Activated CD8-positive, alpha-beta memory T cell treated with anti-CD3 and anti-CD28 coated beads for 1 hour (primary cell): ENCODE measurements around the gene CNTNAP3.
"Not testable (repeated sequence)": the region's sequence is repeated elsewhere in the genome, so short reads cannot be mapped to it uniquely, and the experiment has no call there.

Experiments used
- DNase-seq, 2 donors: peaks; one replicate each; pipeline ENCODE4 v3.0.0-alpha.2; 2020; ENCODE audit warnings: low read depth in 1 of 2; ENCODE audit errors: extremely low read depth in 1 of 2

Gene CNTNAP3

DNA sequence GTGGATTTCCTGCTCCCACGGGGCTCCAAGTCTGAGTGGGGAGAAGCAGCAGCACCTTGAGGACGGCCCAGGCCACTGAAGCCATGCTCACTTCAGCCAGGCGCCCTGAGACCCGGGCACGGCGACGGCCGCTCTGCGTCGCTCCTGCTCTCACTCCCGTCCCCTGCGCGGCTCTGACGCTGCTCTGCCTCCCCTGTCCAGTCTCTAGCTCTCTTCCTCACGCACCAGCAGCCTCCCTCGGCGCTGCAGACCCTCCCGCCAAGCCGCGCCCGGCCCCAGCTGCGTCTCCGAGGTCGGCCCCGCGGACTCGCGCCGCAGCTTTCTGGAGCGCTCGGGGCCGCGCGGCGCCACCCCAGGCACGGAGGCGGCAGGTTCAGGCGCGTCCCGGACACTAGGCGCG lies at the start of gene CNTNAP3:
CNTNAP3 (minus strand) TSS at position 188 of the 400 bp plus-strand sequence; CDS start at position 85, 103 bp downstream.
- DNase-seq, result not testable (repeated sequence)

DNA sequence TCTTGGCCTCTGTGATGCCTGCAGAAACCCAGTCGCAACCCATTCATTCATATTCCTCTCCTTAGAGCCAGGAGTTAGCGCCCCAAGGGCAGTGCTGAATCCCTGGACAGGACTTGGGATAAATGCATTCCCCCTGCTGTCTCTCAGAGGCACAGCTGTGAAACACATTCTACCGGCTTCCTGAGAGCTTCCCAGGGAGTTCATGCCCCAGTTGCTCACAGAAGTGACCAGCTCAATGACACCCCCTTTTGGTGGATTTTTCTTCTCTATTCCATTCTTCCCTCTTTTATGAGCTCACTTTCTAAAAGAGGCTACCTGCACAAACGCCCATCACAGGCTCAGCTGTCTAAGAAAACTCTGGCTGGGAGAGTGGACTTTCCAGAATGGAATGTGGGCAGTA lies 8.0 kb downstream of the CNTNAP3 start:
- DNase-seq, result not testable (repeated sequence)

DNA sequence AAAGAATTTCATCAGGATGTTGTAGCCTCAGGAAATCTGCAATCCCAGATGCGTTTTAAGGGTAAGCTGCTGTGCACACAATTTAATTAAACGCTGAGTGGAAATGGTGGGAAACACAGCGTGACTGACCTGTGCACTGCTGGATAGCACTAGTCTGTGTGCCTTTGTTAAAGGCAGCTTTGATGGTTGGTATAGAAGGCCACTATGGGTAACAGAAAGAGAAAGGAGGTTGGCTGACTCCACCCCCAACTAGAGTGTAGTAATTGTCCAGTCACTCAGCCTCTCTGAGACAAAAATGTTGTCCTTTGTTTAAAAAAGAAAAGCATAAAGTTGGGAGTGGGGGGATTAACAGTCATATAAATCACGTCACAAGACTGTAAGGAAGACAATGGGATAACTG lies 45.5 kb downstream of the CNTNAP3 start:
- DNase-seq, result not testable (repeated sequence)

DNA sequence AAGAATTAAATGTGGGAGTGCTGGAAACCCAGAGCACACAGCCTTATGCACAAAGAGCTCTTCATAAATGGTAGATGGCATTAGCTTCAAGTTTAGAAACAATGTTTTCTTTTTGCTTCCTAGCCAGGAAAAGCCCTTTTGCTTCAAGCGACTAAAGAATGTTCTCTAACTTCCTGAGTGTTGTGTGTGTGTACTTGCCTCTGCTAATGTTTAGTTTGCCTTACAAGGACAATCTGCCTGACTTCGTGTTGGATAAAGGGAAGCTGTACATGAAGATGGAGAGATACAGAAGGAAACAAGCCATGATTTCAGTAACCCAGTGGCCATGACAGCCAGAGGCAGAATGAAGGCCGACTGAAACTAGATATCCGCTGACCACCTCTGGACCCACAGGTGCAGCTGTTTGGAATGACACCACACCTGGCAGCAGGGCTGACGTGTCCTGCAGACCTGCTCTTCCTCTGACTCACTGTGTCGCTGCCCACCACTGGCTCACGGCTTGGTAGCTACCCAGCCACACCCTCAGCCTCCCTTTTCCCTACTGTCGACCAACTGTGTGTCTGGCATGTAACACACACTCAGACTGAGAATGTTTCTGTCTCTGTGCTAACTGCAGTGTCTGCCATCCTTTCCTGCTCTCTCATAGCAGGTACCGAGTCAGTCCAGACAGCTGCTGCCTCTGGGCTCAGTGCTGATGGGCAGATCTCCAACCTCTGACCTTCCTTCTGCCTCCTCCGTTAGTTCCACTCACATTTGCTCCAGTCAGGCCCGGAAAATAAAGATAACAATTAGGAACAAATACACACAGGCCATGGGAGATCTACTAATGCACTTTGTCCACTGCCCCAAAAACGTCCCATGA lies 55.6 kb downstream of the CNTNAP3 start:
- DNase-seq, result not testable (repeated sequence)

DNA sequence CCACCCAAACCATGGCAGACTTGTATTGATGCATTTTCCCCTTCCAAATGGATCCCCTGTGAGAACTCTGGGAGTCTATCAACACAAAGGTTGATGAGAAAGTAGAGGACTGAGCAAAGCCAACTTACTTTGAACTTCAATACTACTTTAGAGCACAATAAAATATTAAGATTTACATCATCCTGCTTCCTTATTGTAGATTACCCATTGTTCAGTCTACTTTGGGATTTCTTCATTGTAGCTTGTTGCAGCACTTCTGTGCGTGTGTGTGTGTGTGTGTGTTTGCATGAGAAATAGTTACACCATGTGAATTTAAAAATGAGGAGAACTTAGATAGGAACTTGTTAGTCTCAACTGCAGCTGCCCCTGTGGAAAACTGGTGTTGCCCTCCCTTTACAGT lies 72.0 kb downstream of the CNTNAP3 start:
- not testable (repeated sequence) for DNase-seq

DNA sequence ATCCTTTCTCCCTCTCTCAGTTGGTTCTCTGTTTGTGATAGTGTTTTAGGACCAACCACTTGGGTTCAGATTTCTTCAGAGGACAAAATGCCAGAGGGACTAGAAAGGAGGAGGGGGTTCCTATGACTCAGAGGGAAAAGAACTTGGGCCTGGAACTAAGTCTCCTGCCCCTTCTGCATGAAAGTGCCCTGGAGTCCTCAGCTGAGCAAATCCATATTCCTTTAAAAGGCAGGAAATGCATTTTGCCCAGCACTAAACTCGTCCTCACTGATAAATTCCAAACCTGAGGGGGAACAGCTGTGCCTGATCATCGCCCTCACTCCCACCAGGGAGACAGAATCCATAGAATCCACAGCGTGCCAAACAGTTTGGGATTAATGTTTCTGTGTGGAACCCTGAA lies 78.2 kb downstream of the CNTNAP3 start:
- DNase-seq, result not testable (repeated sequence)

DNA sequence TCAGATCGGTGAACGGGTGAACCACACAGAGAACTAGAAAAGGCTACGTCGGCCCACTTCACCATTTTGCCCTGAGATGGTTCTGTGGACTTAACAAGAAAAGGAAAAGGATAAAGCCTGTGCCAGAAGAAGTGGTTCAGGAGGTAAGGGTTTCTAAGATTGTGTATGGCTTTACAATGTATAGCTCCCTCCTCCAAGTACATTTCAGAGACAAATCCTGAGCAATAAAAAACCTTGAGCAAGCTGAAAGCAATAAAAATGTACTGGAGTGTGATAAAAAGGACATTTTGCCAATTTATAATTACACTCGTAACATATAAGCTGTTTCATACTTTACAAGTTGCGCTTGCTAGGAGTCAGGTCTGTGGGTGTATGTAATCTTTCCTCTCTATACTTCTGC lies 81.3 kb downstream of the CNTNAP3 start:
- DNase-seq, result not testable (repeated sequence)

DNA sequence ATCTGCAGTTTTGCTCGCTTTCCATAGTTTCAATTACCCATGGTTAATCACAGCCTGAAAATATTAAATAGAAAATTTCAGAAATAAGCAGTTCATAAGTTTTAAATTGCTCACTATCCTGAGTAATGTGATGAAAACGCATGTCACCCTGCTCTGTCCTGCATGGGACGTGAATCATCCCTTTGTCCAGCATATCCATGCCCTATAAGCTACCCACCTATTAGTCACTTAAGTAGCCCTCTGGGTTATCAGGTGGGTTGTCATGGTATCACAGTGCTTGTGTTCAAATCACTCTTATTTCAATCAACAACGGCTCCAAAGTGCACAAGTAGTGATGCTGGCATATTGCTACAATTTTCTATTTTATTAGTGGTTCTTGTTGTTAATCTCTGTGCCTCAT lies 82.1 kb downstream of the CNTNAP3 start:
- DNase-seq, result not testable (repeated sequence)

DNA sequence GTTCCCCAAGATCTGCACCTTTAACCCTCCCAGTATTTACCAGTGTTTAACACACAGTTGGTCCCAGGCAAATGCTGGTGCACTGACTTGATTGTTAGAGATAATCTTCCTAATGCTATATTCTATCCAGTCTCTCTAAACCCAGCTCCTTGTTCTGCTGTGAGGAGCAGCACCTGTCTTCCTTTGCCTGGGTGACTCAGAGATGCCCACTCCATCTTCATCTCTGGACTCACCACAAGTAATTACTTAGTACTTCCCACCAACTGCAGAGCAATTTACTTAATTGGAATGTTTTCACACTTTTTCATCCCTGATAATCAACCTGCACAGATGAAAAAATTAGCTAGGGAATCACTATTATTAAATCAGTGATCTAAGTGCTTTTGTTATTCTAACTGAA lies 87.6 kb downstream of the CNTNAP3 start:
- DNase-seq, result not testable (repeated sequence)

DNA sequence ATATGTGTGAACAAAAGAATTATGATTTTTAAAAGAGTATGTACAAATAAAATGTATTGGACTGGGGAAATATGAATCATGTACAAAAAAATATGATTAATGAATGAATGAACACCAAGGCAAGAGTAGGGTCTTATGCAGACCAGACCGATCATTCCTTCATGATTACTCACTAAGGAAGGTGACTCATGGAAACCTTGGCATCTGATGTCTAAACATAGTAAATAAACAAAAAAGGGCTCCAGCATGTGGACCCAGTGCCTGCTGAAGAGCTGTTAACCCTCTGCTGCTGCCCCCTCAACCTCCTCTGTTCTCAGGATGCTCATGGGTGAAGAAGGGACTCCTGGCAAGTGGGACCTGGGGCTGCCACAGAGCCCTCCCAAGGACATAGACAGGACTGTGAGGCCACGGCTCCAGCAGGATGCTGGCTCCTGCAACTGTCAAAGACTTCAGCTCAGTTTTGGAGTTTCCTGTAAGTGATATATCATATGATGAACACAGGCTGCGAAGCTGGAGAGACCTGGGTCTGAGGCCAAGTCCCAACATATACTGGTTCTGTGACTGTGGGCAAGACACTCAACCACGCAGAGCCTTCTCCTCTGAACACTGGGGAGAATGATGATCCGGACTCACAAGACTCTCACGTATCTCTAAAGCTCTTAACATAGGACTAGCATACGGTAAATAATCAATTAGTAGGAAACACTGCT lies 89.8 kb downstream of the CNTNAP3 start:
- not testable (repeated sequence) for DNase-seq

DNA sequence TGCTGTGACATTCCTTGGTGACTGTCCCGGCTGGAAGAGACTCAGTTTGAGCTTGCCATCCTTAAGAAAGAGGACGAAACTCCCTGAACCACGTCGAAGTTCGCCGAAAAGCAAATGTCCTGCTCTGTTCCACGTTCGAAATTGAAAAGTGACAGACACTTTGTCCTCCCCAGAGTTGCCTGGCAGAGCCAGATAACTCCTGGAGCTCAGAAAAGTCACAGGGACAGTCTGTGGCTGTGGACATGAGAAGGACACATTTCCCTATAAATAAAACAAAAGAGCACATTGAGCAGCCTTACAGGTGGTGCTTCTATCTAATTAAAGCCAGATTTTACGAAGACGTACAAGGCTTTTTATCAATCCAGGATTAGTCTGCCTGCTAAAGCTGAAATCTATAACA lies 116.6 kb downstream of the CNTNAP3 start:
- not testable (repeated sequence) for DNase-seq

DNA sequence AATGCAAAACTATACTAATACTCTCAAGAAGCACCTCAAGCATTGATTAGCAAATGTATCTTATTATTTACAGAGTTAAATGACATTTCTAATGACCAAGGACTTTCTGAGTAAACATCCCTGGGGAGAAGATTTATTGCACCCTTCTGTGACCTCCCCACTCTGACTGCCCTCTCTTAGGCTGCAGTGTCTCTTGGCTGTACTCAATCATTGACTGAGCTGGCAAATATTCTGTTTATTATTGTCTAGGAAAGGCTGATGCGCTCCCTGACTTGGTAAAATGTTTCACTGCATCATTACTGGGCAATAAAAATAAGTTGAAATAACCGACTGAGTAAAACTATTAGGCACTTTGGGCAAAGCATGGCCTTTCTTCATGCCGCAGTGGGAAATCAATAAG lies 130.3 kb downstream of the CNTNAP3 start:
- not testable (repeated sequence) for DNase-seq

DNA sequence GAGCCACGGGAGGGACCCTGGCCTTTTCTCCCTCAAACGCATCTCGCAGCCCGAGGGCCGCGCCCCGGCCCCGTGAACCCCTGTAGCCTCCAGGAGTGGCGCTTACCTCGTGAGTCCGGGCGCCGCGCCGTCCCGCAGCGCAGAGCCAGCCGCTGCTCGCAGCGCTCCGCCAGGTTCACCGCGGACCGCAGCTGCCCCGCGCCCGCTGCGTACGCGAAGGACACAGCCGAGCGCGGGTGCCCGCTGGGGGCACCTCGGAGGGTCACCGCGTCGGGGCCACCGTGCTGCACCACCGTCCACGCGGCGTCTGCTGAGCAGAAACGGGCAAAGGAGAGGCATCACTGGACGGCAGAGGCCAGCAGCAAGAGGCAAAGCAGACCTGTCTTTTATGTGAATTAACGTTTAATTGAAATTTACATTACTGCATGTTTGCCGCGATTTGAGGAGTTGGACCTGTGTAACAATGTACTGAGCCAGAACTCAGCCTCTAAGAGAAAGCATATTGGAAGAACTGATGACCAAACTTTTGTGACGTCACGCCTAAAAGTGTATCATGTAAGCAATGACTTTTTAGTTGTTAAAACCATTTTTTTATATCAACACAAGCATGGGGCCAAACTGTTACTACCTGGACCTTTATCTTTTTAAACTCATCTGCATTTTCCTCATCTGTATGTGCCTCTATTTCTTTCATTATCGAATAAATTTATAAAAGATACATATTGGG lies 155.0 kb downstream of the CNTNAP3 start:
- not testable (repeated sequence) for DNase-seq

DNA sequence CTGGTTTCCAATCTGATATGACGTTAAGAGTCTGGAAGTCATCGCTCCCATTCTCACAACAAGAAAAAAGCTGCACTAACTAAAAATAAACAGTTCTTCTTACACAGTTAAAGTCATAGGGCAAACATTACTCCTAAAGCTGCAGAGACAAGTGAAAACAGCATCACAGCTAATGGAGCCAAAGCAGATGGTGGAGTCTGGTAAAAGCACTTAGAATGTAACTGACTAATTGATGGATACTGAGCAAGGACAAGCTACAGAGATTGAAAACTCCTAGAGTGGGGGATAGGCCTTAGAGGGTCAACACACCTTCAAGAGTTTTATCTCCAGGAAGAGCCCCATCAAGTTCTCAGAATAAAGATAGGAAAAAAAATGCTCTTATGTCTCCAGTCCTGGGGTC lies 166.6 kb downstream of the CNTNAP3 start:
- DNase-seq, result not testable (repeated sequence)

DNA sequence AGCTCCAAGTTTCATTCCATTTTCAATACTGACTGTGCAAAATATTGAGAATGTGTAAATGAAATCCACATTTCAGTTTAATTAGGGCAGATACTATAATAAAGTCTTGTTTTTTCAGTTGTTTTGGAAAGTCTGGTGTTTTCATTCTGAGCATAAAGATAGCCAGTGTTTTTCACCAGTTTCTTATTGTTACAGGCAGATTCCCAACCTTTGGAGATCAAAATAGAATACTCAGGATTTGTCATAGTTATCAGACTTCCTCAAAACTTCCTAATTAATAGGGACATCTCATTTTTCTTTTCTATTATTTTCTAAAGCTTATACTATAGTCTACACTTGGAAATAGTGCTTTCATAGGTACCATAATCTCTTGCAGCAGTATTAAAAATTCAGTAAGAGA lies 176.2 kb downstream of the CNTNAP3 start:
- DNase-seq, result not testable (repeated sequence)

DNA sequence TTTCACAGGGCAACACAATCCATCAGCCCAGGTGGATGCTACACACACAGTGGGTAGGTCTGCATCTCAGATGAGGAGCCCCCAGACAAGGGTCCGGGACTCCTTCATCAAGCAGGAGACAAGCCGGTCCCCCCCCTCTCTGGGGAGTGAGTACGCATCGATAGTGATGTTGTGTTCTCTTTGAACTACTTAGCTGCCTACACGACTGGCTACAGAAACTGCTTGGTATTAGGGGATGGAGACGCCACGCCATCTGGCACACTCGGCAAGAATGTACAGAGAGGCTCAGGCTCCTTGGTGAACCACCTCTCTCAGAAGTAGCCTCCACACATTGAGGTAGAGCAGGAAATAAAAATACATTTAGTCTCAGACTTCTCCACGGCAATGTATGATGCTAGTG lies 179.8 kb downstream of the CNTNAP3 start:
- no peak for DNase-seq

DNA sequence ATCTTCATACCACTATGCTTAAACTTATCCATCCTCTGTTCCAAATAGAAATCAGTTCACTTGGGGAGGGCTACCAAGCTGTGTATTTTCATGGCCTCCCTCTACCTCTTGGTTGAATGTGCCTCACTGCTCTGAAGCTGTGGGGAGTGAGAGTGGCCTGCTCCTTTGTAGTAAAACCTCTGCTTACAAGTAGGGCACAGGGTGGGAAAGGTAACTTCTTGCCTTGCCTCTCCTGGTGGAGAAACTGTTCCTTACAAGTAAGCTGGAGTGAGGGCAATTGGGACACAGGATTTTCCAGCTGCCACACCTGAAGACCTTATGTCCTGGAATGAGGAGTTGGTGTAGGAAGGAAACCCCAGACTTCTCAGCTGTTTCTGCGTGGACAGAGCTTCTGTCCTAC lies 190.8 kb downstream of the CNTNAP3 start:
- not testable (repeated sequence) for DNase-seq

DNA sequence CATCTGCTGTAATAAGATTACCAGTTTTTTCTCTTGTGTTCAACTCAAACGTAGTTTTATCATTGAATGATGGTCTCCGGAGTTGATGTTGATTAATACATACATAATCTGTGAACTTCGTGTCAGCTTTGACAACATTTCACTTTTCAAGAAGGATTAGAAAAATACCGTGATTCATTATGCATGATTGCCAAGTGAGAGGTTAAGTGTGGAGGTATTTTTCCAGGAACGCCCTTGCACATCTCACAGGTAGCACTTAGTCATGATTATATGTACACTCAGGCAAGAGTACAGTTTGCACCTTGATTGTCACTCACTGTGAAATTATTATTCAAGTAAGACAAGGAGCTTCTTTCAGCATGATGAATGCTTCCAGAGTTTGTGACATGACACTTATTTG lies 202.7 kb downstream of the CNTNAP3 start:
- DNase-seq, result not testable (repeated sequence)

DNA sequence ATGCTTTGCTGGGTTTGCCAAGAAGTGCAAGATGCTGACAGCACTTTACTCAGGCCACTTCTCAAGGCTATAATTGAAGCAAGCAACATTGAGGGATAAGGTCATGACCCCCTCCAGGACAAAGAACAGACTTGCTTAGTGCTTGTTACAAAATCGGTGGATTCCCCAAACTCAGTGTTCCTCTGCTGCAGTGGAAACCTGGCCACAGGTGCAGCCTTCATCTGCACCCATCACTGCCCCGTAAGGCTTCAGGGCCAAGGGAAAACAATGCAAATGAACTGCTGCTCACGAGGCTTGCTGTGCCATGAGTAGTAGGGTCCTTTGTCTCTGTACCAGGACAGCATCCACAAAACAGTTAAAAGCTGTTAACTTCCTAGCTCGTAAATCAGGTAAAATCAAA lies 205.4 kb downstream of the CNTNAP3 start:
- not testable (repeated sequence) for DNase-seq

DNA sequence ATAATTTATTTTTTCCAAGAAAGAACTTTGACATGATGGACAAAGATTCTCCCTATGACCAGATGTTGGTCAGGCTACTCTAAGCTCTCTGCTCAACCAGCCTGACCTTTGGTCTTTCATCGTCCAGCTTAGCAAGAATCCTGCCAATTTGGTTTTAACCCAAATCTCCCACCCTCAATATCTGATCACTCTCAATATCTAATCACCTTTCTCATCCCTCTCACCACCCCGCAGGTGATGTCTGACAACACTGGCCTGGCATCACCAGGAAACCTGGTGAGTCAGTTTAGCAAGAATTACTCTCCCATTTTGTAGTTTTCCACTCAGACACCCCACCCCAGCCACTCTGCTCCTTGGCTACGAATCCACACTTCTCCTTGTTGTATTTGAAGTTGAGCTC lies 207.9 kb downstream of the CNTNAP3 start:
- DNase-seq, result not testable (repeated sequence)

DNA sequence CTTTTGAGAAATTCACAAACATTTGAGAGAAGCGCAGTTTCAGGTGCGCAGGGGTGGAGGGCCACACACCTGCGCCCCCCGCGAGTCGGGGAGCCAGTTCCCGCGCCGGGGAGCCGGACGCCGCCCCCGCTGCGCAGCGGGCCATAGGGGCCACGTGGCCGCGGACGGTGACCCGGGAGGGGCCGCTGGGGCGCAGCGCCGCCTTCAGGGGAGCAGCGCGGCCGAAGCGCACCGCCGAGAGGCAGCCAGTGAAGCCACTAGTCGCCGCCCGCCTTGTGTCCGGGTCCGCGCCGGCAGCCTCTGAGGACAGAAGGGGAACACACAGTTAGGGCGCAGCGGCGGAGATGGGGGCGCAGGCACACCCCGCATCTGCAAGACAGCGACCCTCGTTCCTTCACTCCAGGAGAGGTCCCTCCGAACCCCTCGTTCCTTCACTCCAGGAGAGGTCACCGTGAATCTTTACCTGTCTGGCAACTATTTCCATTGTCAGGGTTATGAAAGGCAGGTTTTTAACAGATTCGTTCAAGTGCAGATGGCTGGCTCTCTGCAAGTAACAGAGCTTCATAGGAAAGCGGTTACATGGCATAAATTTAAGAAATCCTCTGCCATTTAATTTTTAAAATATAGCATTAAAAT lies 209.2 kb downstream of the CNTNAP3 start:
- not testable (repeated sequence) for DNase-seq
